ENCODE results near the gene CISD3.

DNA sequence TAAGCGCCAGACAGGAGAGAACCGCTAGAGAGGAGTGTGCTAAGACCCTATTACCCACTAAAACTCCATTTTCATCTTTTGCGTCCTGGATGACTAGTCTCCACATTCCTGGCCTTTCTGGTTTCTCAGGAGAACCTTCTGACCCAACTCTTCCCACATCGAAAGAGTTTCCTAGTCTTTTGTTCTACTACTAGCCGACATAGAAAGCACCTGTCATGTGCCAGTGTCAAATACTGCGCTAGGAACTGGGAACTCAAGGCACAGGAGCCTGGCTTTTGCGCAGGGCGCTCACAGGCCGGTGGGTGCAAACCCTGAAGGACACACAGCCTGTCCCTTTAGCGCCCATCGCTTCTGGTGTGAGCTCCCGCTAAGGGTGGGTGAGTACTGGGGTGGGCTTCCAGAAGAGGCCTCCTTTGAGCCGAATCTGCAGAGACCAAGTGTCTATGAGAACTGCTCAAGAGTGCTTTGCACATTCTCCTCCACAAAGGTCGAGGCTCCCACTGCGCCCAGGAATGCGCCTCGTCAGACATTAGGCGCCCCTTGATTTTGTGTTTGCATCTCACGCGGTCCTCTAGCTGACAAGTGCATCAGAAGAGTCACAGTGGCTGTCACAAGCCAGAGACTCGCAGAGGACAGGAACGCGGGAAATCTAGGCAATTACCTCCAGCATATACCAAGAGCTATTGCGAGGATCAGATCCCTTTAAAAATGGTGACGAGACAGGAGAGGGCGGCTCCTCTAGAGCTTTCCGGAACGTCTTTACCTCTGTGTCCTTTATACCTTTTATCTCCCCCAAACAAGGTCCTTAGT lies 20.4 kb downstream of the CISD3 start:
- TF ChIP-seq, protein P1, sequence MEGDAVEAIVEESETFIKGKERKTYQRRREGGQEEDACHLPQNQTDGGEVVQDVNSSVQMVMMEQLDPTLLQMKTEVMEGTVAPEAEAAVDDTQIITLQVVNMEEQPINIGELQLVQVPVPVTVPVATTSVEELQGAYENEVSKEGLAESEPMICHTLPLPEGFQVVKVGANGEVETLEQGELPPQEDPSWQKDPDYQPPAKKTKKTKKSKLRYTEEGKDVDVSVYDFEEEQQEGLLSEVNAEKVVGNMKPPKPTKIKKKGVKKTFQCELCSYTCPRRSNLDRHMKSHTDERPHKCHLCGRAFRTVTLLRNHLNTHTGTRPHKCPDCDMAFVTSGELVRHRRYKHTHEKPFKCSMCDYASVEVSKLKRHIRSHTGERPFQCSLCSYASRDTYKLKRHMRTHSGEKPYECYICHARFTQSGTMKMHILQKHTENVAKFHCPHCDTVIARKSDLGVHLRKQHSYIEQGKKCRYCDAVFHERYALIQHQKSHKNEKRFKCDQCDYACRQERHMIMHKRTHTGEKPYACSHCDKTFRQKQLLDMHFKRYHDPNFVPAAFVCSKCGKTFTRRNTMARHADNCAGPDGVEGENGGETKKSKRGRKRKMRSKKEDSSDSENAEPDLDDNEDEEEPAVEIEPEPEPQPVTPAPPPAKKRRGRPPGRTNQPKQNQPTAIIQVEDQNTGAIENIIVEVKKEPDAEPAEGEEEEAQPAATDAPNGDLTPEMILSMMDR (conservative IDR thresholded peaks at IDR 0.05; ENCODE audit: low read depth, low read length), result no peak
- TF ChIP-seq EZH2 (IDR thresholded peaks at IDR 0.05; ENCODE audit: low read length, unreplicated experiment), result no peak

Measured in PC-3 (cell line).